Measurements from ENCODE around the gene DDIT3. TPM values are rescaled to one million over a fixed set of nuclear protein-coding genes. Genes with fewer than 3 reads are reported as not detected.
A peak's percentile ranks its signal among the peaks of the same experiment; 100 is the strongest.
"Not testable (repeated sequence)": the region's sequence is repeated elsewhere in the genome, so short reads cannot be mapped to it uniquely, and the experiment has no call there.

The DDIT3 gene
- total RNA-seq, 1 experiment from 2014 or later = 61.9 TPM

GRCh38 chr12:57514720-57515407, 5.5 kb downstream of the DDIT3 start:
- no peak overlapping the region for H3K4me3 ChIP-seq (ENCODE audit: low read depth, low read length, poor library complexity, severe bottlenecking)
- H3K36me3 ChIP-seq (ENCODE audit: insufficient read depth, low read length, poor library complexity, severe bottlenecking) = peaks cover 99% of the 10 kb centered on the region
- no peaks in the 10 kb centered on the region for H3K27me3 ChIP-seq (replicated peaks; ENCODE audit: insufficient read depth, low read depth, low read length, poor library complexity)
- ChIA-PET CTCF (no interaction called here), POLR2A (ENCODE audit: low non-redundant PET) (interaction anchor here (0.6 to 0.8 kb wide), 2 partner anchors 15 to 47 kb away, joined by 4 read pairs; no protein-coding TSS in a partner anchor)
- intact Hi-C loops (cut with micrococcal nuclease; ENCODE audit: unreplicated experiment) = no loop called here
- TF ChIP-seq CTCF (conservative IDR thresholded peaks at IDR 0.05; ENCODE audit: low read depth, low read length) = no peak
- TF ChIP-seq EZH2 (IDR thresholded peaks at IDR 0.05; ENCODE audit: borderline replicate concordance, low read depth, low read length, poor library complexity, severe bottlenecking) = no peak
- no peaks in the 10 kb centered on the region for H3K9me3 ChIP-seq (ENCODE audit: low read depth, low read length, poor library complexity, severe bottlenecking)
- peaks cover 18% of the 10 kb centered on the region for H3K4me1 ChIP-seq (ENCODE audit: insufficient read depth, low read length, poor library complexity, severe bottlenecking)
- no peak for DNase-seq (ENCODE audit: low spot score)
- H3K27ac ChIP-seq (ENCODE audit: low read depth, low read length, poor library complexity, severe bottlenecking) = peak overlapping the region; percentile 58
- BruUV-seq (replicated peaks) = no TSS peak

DNA sequence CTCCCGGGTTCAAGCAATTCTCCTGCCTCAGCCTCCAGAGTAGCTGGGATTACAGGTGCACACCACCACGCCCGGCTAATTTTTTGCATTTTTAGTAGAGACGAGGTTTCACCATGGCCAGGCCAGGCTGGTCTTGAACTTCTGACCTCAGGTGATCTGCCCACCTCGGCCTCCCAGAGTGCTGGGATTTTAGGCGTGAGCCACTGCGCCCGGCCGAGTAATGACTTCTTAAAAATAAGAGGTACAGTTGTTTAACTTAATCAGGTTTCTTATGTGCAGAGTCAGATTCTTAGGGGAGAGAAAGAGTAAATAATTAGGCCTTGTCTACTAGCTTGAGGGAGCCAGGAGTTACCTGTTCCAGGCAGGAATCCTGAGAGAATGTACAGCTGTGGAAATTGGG, 6.1 kb downstream of the DDIT3 start:
- H3K9me3 ChIP-seq (ENCODE audit: low read depth, low read length, poor library complexity, severe bottlenecking); BruUV-seq (replicated peaks); DNase-seq (ENCODE audit: low spot score); H3K27ac ChIP-seq (ENCODE audit: low read depth, low read length, poor library complexity, severe bottlenecking); H3K4me3 ChIP-seq (ENCODE audit: low read depth, low read length, poor library complexity, severe bottlenecking); H3K27me3 ChIP-seq (replicated peaks; ENCODE audit: insufficient read depth, low read depth, low read length, poor library complexity); intact Hi-C loops (cut with micrococcal nuclease; ENCODE audit: unreplicated experiment): not testable (repeated sequence)
- H3K36me3 ChIP-seq (ENCODE audit: insufficient read depth, low read length, poor library complexity, severe bottlenecking) = peaks cover 98% of the 10 kb centered on the region
- CTCF ChIA-PET = interaction anchor here (0.7 kb wide), 1 partner anchor 479 kb away, joined by 3 read pairs; no protein-coding TSS in a partner anchor
- POLR2A ChIA-PET (ENCODE audit: low non-redundant PET) = interaction anchor here (0.6 kb wide), 1 partner anchor 48 kb away, joined by 4 read pairs; no protein-coding TSS in a partner anchor
- peaks cover 18% of the 10 kb centered on the region for H3K4me1 ChIP-seq (ENCODE audit: insufficient read depth, low read length, poor library complexity, severe bottlenecking)

DNA sequence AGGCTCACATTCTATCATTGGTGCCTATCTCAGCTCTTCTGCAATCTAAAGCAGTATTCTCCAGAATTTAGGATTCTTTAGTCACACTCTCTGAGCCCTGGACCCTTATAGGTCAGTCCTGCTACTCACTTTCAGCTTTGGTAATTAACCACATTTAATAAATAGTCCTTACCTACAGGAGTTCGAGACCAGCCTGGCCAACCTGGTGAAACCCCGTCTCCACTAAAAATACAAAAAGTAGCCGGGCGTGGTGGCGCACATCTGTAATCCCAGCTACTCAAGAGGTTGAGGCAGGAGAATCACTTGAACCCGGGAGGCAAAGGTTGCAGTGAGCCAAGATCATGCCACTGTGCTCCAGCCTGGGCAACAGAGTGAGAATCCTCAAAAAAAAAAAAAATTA, 6.6 kb downstream of the DDIT3 start:
- H3K9me3 ChIP-seq (ENCODE audit: low read depth, low read length, poor library complexity, severe bottlenecking); intact Hi-C loops (cut with micrococcal nuclease; ENCODE audit: unreplicated experiment); BruUV-seq (replicated peaks); H3K27ac ChIP-seq (ENCODE audit: low read depth, low read length, poor library complexity, severe bottlenecking); DNase-seq (ENCODE audit: low spot score); H3K27me3 ChIP-seq (replicated peaks; ENCODE audit: insufficient read depth, low read depth, low read length, poor library complexity); POLR2A ChIA-PET (ENCODE audit: low non-redundant PET); H3K4me3 ChIP-seq (ENCODE audit: low read depth, low read length, poor library complexity, severe bottlenecking): not testable (repeated sequence)
- peaks cover 97% of the 10 kb centered on the region for H3K36me3 ChIP-seq (ENCODE audit: insufficient read depth, low read length, poor library complexity, severe bottlenecking)
- H3K4me1 ChIP-seq (ENCODE audit: insufficient read depth, low read length, poor library complexity, severe bottlenecking) = peaks cover 18% of the 10 kb centered on the region
- CTCF ChIA-PET = interaction anchor here (0.7 kb wide), 1 partner anchor 478 kb away, joined by 3 read pairs; no protein-coding TSS in a partner anchor

- CTCF ChIA-PET = no interaction called here
- intact Hi-C loops (cut with micrococcal nuclease; ENCODE audit: unreplicated experiment) = no loop called here
These were observed 7.0 kb downstream of the DDIT3 start for GRCh38 chr12:57513266-57513665.

More at GRCh38 chr12:57513266-57513665, 7.0 kb downstream of the DDIT3 start:
- no peak for DNase-seq (ENCODE audit: low spot score)
- no peak overlapping the region for H3K4me3 ChIP-seq (ENCODE audit: low read depth, low read length, poor library complexity, severe bottlenecking)
- H3K9me3 ChIP-seq (ENCODE audit: low read depth, low read length, poor library complexity, severe bottlenecking) = no peaks in the 10 kb centered on the region
- BruUV-seq (replicated peaks) = no TSS peak
- H3K36me3 ChIP-seq (ENCODE audit: insufficient read depth, low read length, poor library complexity, severe bottlenecking) = peaks cover 93% of the 10 kb centered on the region
- H3K4me1 ChIP-seq (ENCODE audit: insufficient read depth, low read length, poor library complexity, severe bottlenecking) = peaks cover 16% of the 10 kb centered on the region
- TF ChIP-seq CTCF (conservative IDR thresholded peaks at IDR 0.05; ENCODE audit: low read depth, low read length) = no peak
- no peak for TF ChIP-seq EZH2 (IDR thresholded peaks at IDR 0.05; ENCODE audit: borderline replicate concordance, low read depth, low read length, poor library complexity, severe bottlenecking)
- no peak overlapping the region for H3K27ac ChIP-seq (ENCODE audit: low read depth, low read length, poor library complexity, severe bottlenecking)
- no peaks in the 10 kb centered on the region for H3K27me3 ChIP-seq (replicated peaks; ENCODE audit: insufficient read depth, low read depth, low read length, poor library complexity)
- POLR2A ChIA-PET (ENCODE audit: low non-redundant PET) = no interaction called here
